ENCODE data around the gene SLC27A6. TPM values are rescaled to one million over a fixed set of nuclear protein-coding genes. Genes with fewer than 3 reads are reported as not detected.

SLC27A6 gene
- total RNA-seq, 2 experiments from 2014 or later: not detected

GRCh38 chr5:128966375-128966774 is 1.1 kb downstream of the SLC27A6 start:
- H3K27me3 Mint-ChIP-seq: peaks cover 22% of the 10 kb centered on the region
- H3K9me3 Mint-ChIP-seq (ENCODE audit: low read depth): peaks cover under 1% of the 10 kb centered on the region
- CTCF ChIA-PET: no interaction called here
- H3K36me3 Mint-ChIP-seq: no peaks in the 10 kb centered on the region
- no peak overlapping the region for H3K4me3 Mint-ChIP-seq
- no peak for ATAC-seq
- no peak for DNase-seq
- no peaks in the 10 kb centered on the region for H3K4me1 Mint-ChIP-seq
- H3K27ac Mint-ChIP-seq: no peak overlapping the region

GRCh38 chr5:128966846-128967245 is 1.6 kb downstream of the SLC27A6 start:
- no peak for DNase-seq
- H3K27ac Mint-ChIP-seq: no peak overlapping the region
- H3K4me1 Mint-ChIP-seq: no peaks in the 10 kb centered on the region
- no peak for ATAC-seq
- H3K27me3 Mint-ChIP-seq: peaks cover 22% of the 10 kb centered on the region
- no peaks in the 10 kb centered on the region for H3K9me3 Mint-ChIP-seq (ENCODE audit: low read depth)
- CTCF ChIA-PET: no interaction called here
- no peaks in the 10 kb centered on the region for H3K36me3 Mint-ChIP-seq
- no peak overlapping the region for H3K4me3 Mint-ChIP-seq

GRCh38 chr5:128973244-128973643 is 8.0 kb downstream of the SLC27A6 start:
- no peak overlapping the region for H3K4me3 Mint-ChIP-seq
- ATAC-seq: no peak

GRCh38 chr5:128974567-128974966 is 9.3 kb downstream of the SLC27A6 start:
- H3K27ac Mint-ChIP-seq: no peak overlapping the region
- H3K27me3 Mint-ChIP-seq: peaks cover 9% of the 10 kb centered on the region
- H3K36me3 Mint-ChIP-seq: no peaks in the 10 kb centered on the region
- no peak overlapping the region for H3K4me3 Mint-ChIP-seq
- CTCF ChIA-PET: no interaction called here
- DNase-seq (no peak), ATAC-seq (no peak)
- H3K9me3 Mint-ChIP-seq (ENCODE audit: low read depth): peaks cover 2% of the 10 kb centered on the region
- peaks cover 5% of the 10 kb centered on the region for H3K4me1 Mint-ChIP-seq

More at GRCh38 chr5:128973244-128973643, 8.0 kb downstream of the SLC27A6 start:
- Mint-ChIP-seq H3K27me3 (peaks cover 9% of the 10 kb centered on the region), H3K4me1 (peaks cover 5% of the 10 kb centered on the region), H3K36me3 (no peaks in the 10 kb centered on the region), H3K9me3 (ENCODE audit: low read depth) (peaks cover 2% of the 10 kb centered on the region), H3K27ac (no peak overlapping the region)
- DNase-seq: no peak
- CTCF ChIA-PET: no interaction called here

GRCh38 chr5:128979761-128980160 is 14.5 kb downstream of the SLC27A6 start:
- no peak for ATAC-seq
- CTCF ChIA-PET: interaction anchor here (1.9 kb wide), 1 partner anchor 17 kb away, joined by 4 read pairs; no protein-coding TSS in a partner anchor
- no peak overlapping the region for H3K4me3 Mint-ChIP-seq
- peaks cover 3% of the 10 kb centered on the region for H3K27me3 Mint-ChIP-seq
- no peak for DNase-seq
- H3K36me3 Mint-ChIP-seq: no peaks in the 10 kb centered on the region
- no peaks in the 10 kb centered on the region for H3K9me3 Mint-ChIP-seq (ENCODE audit: low read depth)
- H3K4me1 Mint-ChIP-seq: peaks cover 1% of the 10 kb centered on the region
- H3K27ac Mint-ChIP-seq: no peak overlapping the region

GRCh38 chr5:128980917-128981316 is 15.6 kb downstream of the SLC27A6 start:
- Mint-ChIP-seq H3K4me3 (no peak overlapping the region), H3K36me3 (no peaks in the 10 kb centered on the region), H3K9me3 (ENCODE audit: low read depth) (no peaks in the 10 kb centered on the region), H3K27ac (no peak overlapping the region), H3K27me3 (peaks cover 3% of the 10 kb centered on the region), H3K4me1 (no peaks in the 10 kb centered on the region)
- ATAC-seq: no peak
- no peak for DNase-seq
- CTCF ChIA-PET: interaction anchor here (1.9 kb wide), 1 partner anchor 16 kb away, joined by 4 read pairs; no protein-coding TSS in a partner anchor

GRCh38 chr5:128984480-128984879 is 19.2 kb downstream of the SLC27A6 start:
- no peak overlapping the region for H3K27ac Mint-ChIP-seq
- H3K36me3 Mint-ChIP-seq: no peaks in the 10 kb centered on the region

GRCh38 chr5:128988476-128988875 is 23.2 kb downstream of the SLC27A6 start:
- H3K36me3 Mint-ChIP-seq: no peaks in the 10 kb centered on the region
- no peak overlapping the region for H3K27ac Mint-ChIP-seq
- H3K9me3 Mint-ChIP-seq (ENCODE audit: low read depth): no peaks in the 10 kb centered on the region
- ATAC-seq (no peak), DNase-seq (no peak)
- CTCF ChIA-PET: no interaction called here
- H3K27me3 Mint-ChIP-seq: no peaks in the 10 kb centered on the region
- no peaks in the 10 kb centered on the region for H3K4me1 Mint-ChIP-seq
- H3K4me3 Mint-ChIP-seq: no peak overlapping the region

More at GRCh38 chr5:128984480-128984879, 19.2 kb downstream of the SLC27A6 start:
- ATAC-seq (no peak), DNase-seq (no peak)
- Mint-ChIP-seq H3K9me3 (ENCODE audit: low read depth) (no peaks in the 10 kb centered on the region), H3K4me3 (no peak overlapping the region), H3K4me1 (no peaks in the 10 kb centered on the region), H3K27me3 (no peaks in the 10 kb centered on the region)
- CTCF ChIA-PET: no interaction called here

GRCh38 chr5:129001841-129002526 is 36.7 kb downstream of the SLC27A6 start:
- H3K4me1 Mint-ChIP-seq: no peaks in the 10 kb centered on the region
- H3K36me3 Mint-ChIP-seq: no peaks in the 10 kb centered on the region
- CTCF ChIA-PET: no interaction called here
- H3K9me3 Mint-ChIP-seq (ENCODE audit: low read depth): no peaks in the 10 kb centered on the region
- DNase-seq: no peak
- no peak for ATAC-seq
- H3K27me3 Mint-ChIP-seq: peaks cover 4% of the 10 kb centered on the region
- no peak overlapping the region for H3K4me3 Mint-ChIP-seq
- H3K27ac Mint-ChIP-seq: no peak overlapping the region

GRCh38 chr5:129002527-129002842 is 37.2 kb downstream of the SLC27A6 start:
- H3K4me1 Mint-ChIP-seq: no peaks in the 10 kb centered on the region
- DNase-seq (no peak), ATAC-seq (no peak)
- CTCF ChIA-PET: no interaction called here
- H3K9me3 Mint-ChIP-seq (ENCODE audit: low read depth): no peaks in the 10 kb centered on the region
- H3K36me3 Mint-ChIP-seq: no peaks in the 10 kb centered on the region
- peaks cover 4% of the 10 kb centered on the region for H3K27me3 Mint-ChIP-seq
- H3K27ac Mint-ChIP-seq: no peak overlapping the region
- H3K4me3 Mint-ChIP-seq: no peak overlapping the region

GRCh38 chr5:129003232-129003631 is 37.9 kb downstream of the SLC27A6 start:
- CTCF ChIA-PET: no interaction called here
- DNase-seq: no peak
- no peak for ATAC-seq
- Mint-ChIP-seq H3K36me3 (no peaks in the 10 kb centered on the region), H3K27ac (no peak overlapping the region), H3K4me3 (no peak overlapping the region), H3K27me3 (peaks cover 4% of the 10 kb centered on the region), H3K9me3 (ENCODE audit: low read depth) (no peaks in the 10 kb centered on the region), H3K4me1 (no peaks in the 10 kb centered on the region)

- Mint-ChIP-seq H3K4me3 (no peak overlapping the region), H3K9me3 (ENCODE audit: low read depth) (no peaks in the 10 kb centered on the region), H3K27ac (no peak overlapping the region)
These were observed 48.9 kb downstream of the SLC27A6 start for GRCh38 chr5:129014185-129014584.

GRCh38 chr5:129018837-129019236 is 53.5 kb downstream of the SLC27A6 start:
- H3K27ac Mint-ChIP-seq: no peak overlapping the region
- ATAC-seq: no peak
- H3K9me3 Mint-ChIP-seq (ENCODE audit: low read depth): no peaks in the 10 kb centered on the region
- DNase-seq: no peak
- no peaks in the 10 kb centered on the region for H3K4me1 Mint-ChIP-seq
- H3K27me3 Mint-ChIP-seq: no peaks in the 10 kb centered on the region
- CTCF ChIA-PET: no interaction called here
- no peaks in the 10 kb centered on the region for H3K36me3 Mint-ChIP-seq
- H3K4me3 Mint-ChIP-seq: no peak overlapping the region

More at GRCh38 chr5:129014185-129014584, 48.9 kb downstream of the SLC27A6 start:
- H3K36me3 Mint-ChIP-seq: no peaks in the 10 kb centered on the region
- no peaks in the 10 kb centered on the region for H3K27me3 Mint-ChIP-seq
- no peaks in the 10 kb centered on the region for H3K4me1 Mint-ChIP-seq
- CTCF ChIA-PET: no interaction called here
- ATAC-seq (no peak), DNase-seq (no peak)

GRCh38 chr5:129019401-129019908 is 54.2 kb downstream of the SLC27A6 start:
- Mint-ChIP-seq H3K4me3 (no peak overlapping the region), H3K9me3 (ENCODE audit: low read depth) (no peaks in the 10 kb centered on the region), H3K27ac (no peak overlapping the region), H3K27me3 (no peaks in the 10 kb centered on the region), H3K36me3 (no peaks in the 10 kb centered on the region), H3K4me1 (no peaks in the 10 kb centered on the region)
- ATAC-seq (no peak), DNase-seq (no peak)
- CTCF ChIA-PET: no interaction called here

All from activated CD8-positive, alpha-beta memory T cell treated with anti-CD3 and anti-CD28 coated beads, Interleukin-2, amount 10 ng/mL, durations not matched to agents 7 days and 5 days (primary cell).